Left lung (tissue), 10 donors: Measurements from ENCODE around the gene CFAP107. TPM values are rescaled to one million over a fixed set of nuclear protein-coding genes. Genes with fewer than 3 reads are reported as not detected.

Experiments used
- ATAC-seq: fragments of 200-7000 bp; cut with Tn5 transposase; one replicate; pipeline ENCODE4 v1.9.1; 2020; ENCODE audit warnings: moderate library complexity
- DNase-seq, 4 donors: peaks; one replicate each; pipeline ENCODE4 v3.0.0-alpha.2; 2013 to 2020
- H3K27ac ChIP-seq, 2 donors: fragments of 200-600 bp; sonication (generic) in 1 of 2; one replicate each; pipeline versions ENCODE4 v1.5.0 to v1.8.0; 2020 to 2021
- H3K27me3 ChIP-seq, 2 donors: fragments of 200-600 bp; sonication (generic) in 1 of 2; one replicate each; pipeline versions ENCODE4 v1.5.0 to v1.8.0; 2020 to 2021
- H3K36me3 ChIP-seq, 2 donors: fragments of 200-600 bp; sonication (generic) in 1 of 2; one replicate each; pipeline versions ENCODE4 v1.5.0 to v1.8.0; 2020 to 2021
- H3K4me1 ChIP-seq, 2 donors: fragments of 200-600 bp; one replicate each; pipeline ENCODE4 v1.8.0; 2021
- H3K4me3 ChIP-seq, 2 donors: fragments of 200-600 bp; sonication (generic) in 1 of 2; one replicate each; pipeline versions ENCODE4 v1.5.0 to v1.8.0; 2020 to 2021; ENCODE audit warnings: mild to moderate bottlenecking in 1 of 2
- H3K9me3 ChIP-seq, 2 donors: fragments of 200-600 bp; sonication (generic) in 1 of 2; one replicate each; pipeline versions ENCODE4 v1.5.0 to v1.8.0; 2020 to 2021
- CTCF ChIP-seq, 2 donors: fragments of 200-600 bp; sonication (generic) in 1 of 2; IDR thresholded peaks; one replicate each; pipeline versions ENCODE4 v1.5.0 to v1.8.0; 2021; ENCODE audit warnings: antibody characterized with exemption in 2 of 2
- intact Hi-C, 2 donors: fragments of 100-400 bp; cut with DNase I; formaldehyde crosslinking; loops; one replicate each; pipeline versions ENCODE4 v1.11.2 to v1.14.2; 2022
- polyA plus RNA-seq, 6 donors: library from polyadenylated mRNA; unstranded; fragments of 120-200 nt; gene quantifications; one replicate each; pipeline ENCODE4 v1.2.1, GENCODE V29; 2013; ENCODE audit not compliant: insufficient read length in 6 of 6
- total RNA-seq, 2 donors: library from RNA; stranded (reverse); fragmentation: NEBNext Ultra II Directional; extraction: Animal tissue kit (Norgen Biotek cat#: 25700); gene quantifications; one replicate each; pipeline ENCODE4 v1.2.1, GENCODE V29; 2021
- donor health status: DM: no; HTN: yes; CAD: no.
- donor health status: DM: no; HTN: no; CAD: no.

The CFAP107 gene
- total and polyA plus RNA-seq, 8 donors = 0.18 to 2.8 (median 1.7) TPM; not detected in 1

GRCh38 chr1:12762766-12763165 lies 16.8 kb downstream of the CFAP107 start:
- H3K4me3 ChIP-seq = no peak overlapping the region
- no peaks in the 10 kb centered on the region for H3K36me3 ChIP-seq
- H3K9me3 ChIP-seq = no peaks in the 10 kb centered on the region
- no peak overlapping the region for H3K27ac ChIP-seq
- no peak for TF ChIP-seq CTCF (IDR thresholded peaks at IDR 0.05)
- no peaks in the 10 kb centered on the region for H3K4me1 ChIP-seq
- intact Hi-C loops = no loop called here
- ATAC-seq = no peak
- no peak for DNase-seq
- peaks cover 0 to 29% of the 10 kb centered on the region in 2 donors for H3K27me3 ChIP-seq

- intact Hi-C loops = no loop called here
- Histone ChIP-seq H3K36me3 (no peaks in the 10 kb centered on the region), H3K27me3 (peaks cover 0 to 29% of the 10 kb centered on the region in 2 donors), H3K27ac (no peak overlapping the region), H3K4me3 (no peak overlapping the region), H3K9me3 (no peaks in the 10 kb centered on the region), H3K4me1 (no peaks in the 10 kb centered on the region)
- DNase-seq = no peak
- TF ChIP-seq CTCF (IDR thresholded peaks at IDR 0.05) = no peak
- no peak for ATAC-seq
Measured at GRCh38 chr1:12763479-12763878, 17.5 kb downstream of the CFAP107 start.

GRCh38 chr1:12764016-12764415 lies 18.0 kb downstream of the CFAP107 start:
- DNase-seq (no peak), ATAC-seq (no peak)
- no peaks in the 10 kb centered on the region for H3K4me1 ChIP-seq
- H3K27ac ChIP-seq = no peak overlapping the region
- intact Hi-C loops = no loop called here
- H3K9me3 ChIP-seq = no peaks in the 10 kb centered on the region
- no peak for TF ChIP-seq CTCF (IDR thresholded peaks at IDR 0.05)
- H3K4me3 ChIP-seq = no peak overlapping the region
- H3K27me3 ChIP-seq = peaks cover 0 to 34% of the 10 kb centered on the region in 2 donors
- no peaks in the 10 kb centered on the region for H3K36me3 ChIP-seq

- no peak for TF ChIP-seq CTCF (IDR thresholded peaks at IDR 0.05)
- Histone ChIP-seq H3K27me3 (peaks cover 0 to 49% of the 10 kb centered on the region in 2 donors), H3K27ac (no peak overlapping the region), H3K9me3 (no peaks in the 10 kb centered on the region), H3K36me3 (no peaks in the 10 kb centered on the region), H3K4me1 (no peaks in the 10 kb centered on the region), H3K4me3 (no peak overlapping the region)
- ATAC-seq = no peak
- DNase-seq = no peak
- intact Hi-C loops = no loop called here
Measured at GRCh38 chr1:12769031-12769430, 23.0 kb downstream of the CFAP107 start.

- no peak for DNase-seq
- no peak for ATAC-seq
- no peak overlapping the region for H3K27ac ChIP-seq
- H3K4me3 ChIP-seq = no peak overlapping the region
- no peaks in the 10 kb centered on the region for H3K4me1 ChIP-seq
- intact Hi-C loops = no loop called here
- TF ChIP-seq CTCF (IDR thresholded peaks at IDR 0.05) = no peak
- peaks cover 0 to 49% of the 10 kb centered on the region in 2 donors for H3K27me3 ChIP-seq
- no peaks in the 10 kb centered on the region for H3K9me3 ChIP-seq
- no peaks in the 10 kb centered on the region for H3K36me3 ChIP-seq
Measured at GRCh38 chr1:12769976-12770505, 24.0 kb downstream of the CFAP107 start.
